Measurements from ENCODE around the gene EIF2AK3. TPM values are rescaled to one million over a fixed set of nuclear protein-coding genes. Genes with fewer than 3 reads are reported as not detected.

Gene EIF2AK3
- total and polyA plus RNA-seq, 2 of the 13 experiments (the other 11 are each of a cell fraction or from before 2014, with no cell fraction given): 10.3 to 30.6 TPM

- TF ChIP-seq, protein P1, sequence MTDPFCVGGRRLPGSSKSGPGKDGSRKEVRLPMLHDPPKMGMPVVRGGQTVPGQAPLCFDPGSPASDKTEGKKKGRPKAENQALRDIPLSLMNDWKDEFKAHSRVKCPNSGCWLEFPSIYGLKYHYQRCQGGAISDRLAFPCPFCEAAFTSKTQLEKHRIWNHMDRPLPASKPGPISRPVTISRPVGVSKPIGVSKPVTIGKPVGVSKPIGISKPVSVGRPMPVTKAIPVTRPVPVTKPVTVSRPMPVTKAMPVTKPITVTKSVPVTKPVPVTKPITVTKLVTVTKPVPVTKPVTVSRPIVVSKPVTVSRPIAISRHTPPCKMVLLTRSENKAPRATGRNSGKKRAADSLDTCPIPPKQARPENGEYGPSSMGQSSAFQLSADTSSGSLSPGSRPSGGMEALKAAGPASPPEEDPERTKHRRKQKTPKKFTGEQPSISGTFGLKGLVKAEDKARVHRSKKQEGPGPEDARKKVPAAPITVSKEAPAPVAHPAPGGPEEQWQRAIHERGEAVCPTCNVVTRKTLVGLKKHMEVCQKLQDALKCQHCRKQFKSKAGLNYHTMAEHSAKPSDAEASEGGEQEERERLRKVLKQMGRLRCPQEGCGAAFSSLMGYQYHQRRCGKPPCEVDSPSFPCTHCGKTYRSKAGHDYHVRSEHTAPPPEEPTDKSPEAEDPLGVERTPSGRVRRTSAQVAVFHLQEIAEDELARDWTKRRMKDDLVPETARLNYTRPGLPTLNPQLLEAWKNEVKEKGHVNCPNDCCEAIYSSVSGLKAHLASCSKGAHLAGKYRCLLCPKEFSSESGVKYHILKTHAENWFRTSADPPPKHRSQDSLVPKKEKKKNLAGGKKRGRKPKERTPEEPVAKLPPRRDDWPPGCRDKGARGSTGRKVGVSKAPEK (CRISPR knock-in tag; IDR thresholded peaks at IDR 0.05; ENCODE audit: borderline replicate concordance): no peak
- TF ChIP-seq, protein P2, sequence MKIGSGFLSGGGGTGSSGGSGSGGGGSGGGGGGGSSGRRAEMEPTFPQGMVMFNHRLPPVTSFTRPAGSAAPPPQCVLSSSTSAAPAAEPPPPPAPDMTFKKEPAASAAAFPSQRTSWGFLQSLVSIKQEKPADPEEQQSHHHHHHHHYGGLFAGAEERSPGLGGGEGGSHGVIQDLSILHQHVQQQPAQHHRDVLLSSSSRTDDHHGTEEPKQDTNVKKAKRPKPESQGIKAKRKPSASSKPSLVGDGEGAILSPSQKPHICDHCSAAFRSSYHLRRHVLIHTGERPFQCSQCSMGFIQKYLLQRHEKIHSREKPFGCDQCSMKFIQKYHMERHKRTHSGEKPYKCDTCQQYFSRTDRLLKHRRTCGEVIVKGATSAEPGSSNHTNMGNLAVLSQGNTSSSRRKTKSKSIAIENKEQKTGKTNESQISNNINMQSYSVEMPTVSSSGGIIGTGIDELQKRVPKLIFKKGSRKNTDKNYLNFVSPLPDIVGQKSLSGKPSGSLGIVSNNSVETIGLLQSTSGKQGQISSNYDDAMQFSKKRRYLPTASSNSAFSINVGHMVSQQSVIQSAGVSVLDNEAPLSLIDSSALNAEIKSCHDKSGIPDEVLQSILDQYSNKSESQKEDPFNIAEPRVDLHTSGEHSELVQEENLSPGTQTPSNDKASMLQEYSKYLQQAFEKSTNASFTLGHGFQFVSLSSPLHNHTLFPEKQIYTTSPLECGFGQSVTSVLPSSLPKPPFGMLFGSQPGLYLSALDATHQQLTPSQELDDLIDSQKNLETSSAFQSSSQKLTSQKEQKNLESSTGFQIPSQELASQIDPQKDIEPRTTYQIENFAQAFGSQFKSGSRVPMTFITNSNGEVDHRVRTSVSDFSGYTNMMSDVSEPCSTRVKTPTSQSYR (CRISPR knock-in tag; IDR thresholded peaks at IDR 0.05; ENCODE audit: borderline replicate concordance): no peak
- TF ChIP-seq HOXA3 (CRISPR knock-in tag; IDR thresholded peaks at IDR 0.05): peak; percentile 43; the same call in 1 of the 2 replicates
- no peak for TF ChIP-seq NAIF1 (CRISPR knock-in tag; IDR thresholded peaks at IDR 0.05; ENCODE audit: borderline replicate concordance)
- no peak; the same call in none of the 2 replicates for TF ChIP-seq ZFP91 (CRISPR knock-in tag; IDR thresholded peaks at IDR 0.05; ENCODE audit: borderline replicate concordance)
- TF ChIP-seq ZNF44 (CRISPR knock-in tag; IDR thresholded peaks at IDR 0.05): no peak
- TF ChIP-seq GATAD2A (CRISPR knock-in tag; IDR thresholded peaks at IDR 0.05): no peak
- no peak for TF ChIP-seq MED13 (CRISPR knock-in tag; IDR thresholded peaks at IDR 0.05)
- no peak for TF ChIP-seq ZNF207 (IDR thresholded peaks at IDR 0.05; ENCODE audit: borderline replicate concordance)
- no peak for TF ChIP-seq ZNF7 (CRISPR knock-in tag; IDR thresholded peaks at IDR 0.05)
- TF ChIP-seq ZNF550 (CRISPR knock-in tag; IDR thresholded peaks at IDR 0.05; ENCODE audit: borderline replicate concordance): no peak
- peak; percentile 64; the same call in 1 of the 2 replicates for TF ChIP-seq ZFYVE20 (CRISPR knock-in tag; IDR thresholded peaks at IDR 0.05; ENCODE audit: borderline replicate concordance, low read depth)
- TF ChIP-seq EP300 (IDR thresholded peaks at IDR 0.05; ENCODE audit: low read depth in 2 of 2, low read length in 2 of 2): 0 out of 4 replicates have a peak, but pooled peaks of 1 of the 2 experiments have one; percentile 23
- TF ChIP-seq EP300 (CRISPR knock-in tag; IDR thresholded peaks at IDR 0.05; ENCODE audit: borderline replicate concordance): 0 out of 2 replicates have a peak, but pooled peaks have one; percentile 43
- TF ChIP-seq TEAD3 (CRISPR knock-in tag; optimal IDR thresholded peaks at IDR 0.05; ENCODE audit: borderline replicate concordance): peak; percentile 35
- 0 out of 2 replicates have a peak, but pooled peaks have one; percentile 77 for TF ChIP-seq SNAPC2 (CRISPR knock-in tag; IDR thresholded peaks at IDR 0.05)
- TF ChIP-seq TRIM24 (CRISPR knock-in tag; IDR thresholded peaks at IDR 0.05): no peak
- TF ChIP-seq MZF1 (CRISPR knock-in tag; IDR thresholded peaks at IDR 0.05; ENCODE audit: borderline replicate concordance): no peak
- TF ChIP-seq MTERF4 (CRISPR knock-in tag; IDR thresholded peaks at IDR 0.05): no peak
- no peak for TF ChIP-seq ZSCAN12 (CRISPR knock-in tag; IDR thresholded peaks at IDR 0.05)
- no peak for TF ChIP-seq ZNF260 (CRISPR knock-in tag; IDR thresholded peaks at IDR 0.05; ENCODE audit: borderline replicate concordance, low read depth)
These were observed at the start of gene EIF2AK3 (continued) for GRCh38 chr2:88627055-88627855.
